GM19099 (cell line): Measurements from ENCODE around the gene CD68.

Experiments
- POLR2A ChIP-seq: IDR thresholded peaks from 3 replicates; pipeline ENCODE4 v1.6.1; 2011; ENCODE audit warnings: low read depth; ENCODE audit not compliant: insufficient read length; ENCODE audit errors: extremely low read depth

The CD68 gene

DNA sequence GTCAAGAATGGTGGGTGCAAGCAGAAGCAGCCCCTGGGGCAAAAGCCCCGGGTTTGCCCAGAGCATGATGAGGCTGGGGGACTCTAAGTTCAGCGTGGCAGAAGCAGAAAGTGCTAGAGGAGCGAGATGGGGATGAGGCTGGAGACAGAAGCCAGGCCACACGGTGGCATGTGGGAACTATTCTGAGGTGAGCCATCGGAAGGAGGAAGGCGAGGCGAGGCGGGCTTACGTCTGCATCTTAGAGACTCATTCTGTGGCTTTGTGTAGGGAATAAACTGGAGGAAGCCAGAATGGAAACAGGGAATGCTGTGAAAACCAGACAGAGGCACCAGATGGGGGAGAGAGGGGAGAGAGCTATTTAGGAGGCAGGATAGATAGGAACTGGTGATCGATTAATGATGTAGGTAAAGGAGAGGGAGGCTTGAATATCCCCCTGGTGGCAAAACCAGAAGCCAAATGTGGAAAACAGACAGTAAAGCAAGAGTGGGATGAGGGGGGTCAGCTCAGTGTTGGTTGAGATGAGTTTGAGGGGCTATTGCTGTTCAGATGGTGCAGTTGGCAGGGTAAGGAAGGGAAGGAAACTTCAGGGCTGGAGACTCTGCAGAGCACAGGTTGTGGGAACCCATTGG is 24.0 kb upstream of the CD68 start:
- TF ChIP-seq POLR2A: no peak

DNA sequence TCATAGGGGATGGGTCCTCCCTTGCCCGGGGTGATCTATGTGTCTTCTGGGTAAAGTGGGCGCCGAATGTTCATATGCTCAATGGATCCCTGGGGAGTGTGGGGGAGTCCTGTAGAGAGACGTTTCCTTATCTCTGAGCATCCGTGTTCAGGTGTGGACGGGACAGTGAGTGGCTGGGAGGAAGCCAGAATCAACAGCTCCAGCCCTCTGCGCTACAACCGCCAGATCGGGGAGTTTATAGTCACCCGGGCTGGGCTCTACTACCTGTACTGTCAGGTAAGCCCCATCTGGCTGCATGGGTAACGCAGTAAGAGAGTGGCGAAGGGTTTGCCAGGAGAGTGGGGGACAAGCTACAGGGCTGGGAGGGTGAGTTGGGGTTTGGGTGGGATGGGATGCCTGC is 22.8 kb upstream of the CD68 start:
- no peak for TF ChIP-seq POLR2A

DNA sequence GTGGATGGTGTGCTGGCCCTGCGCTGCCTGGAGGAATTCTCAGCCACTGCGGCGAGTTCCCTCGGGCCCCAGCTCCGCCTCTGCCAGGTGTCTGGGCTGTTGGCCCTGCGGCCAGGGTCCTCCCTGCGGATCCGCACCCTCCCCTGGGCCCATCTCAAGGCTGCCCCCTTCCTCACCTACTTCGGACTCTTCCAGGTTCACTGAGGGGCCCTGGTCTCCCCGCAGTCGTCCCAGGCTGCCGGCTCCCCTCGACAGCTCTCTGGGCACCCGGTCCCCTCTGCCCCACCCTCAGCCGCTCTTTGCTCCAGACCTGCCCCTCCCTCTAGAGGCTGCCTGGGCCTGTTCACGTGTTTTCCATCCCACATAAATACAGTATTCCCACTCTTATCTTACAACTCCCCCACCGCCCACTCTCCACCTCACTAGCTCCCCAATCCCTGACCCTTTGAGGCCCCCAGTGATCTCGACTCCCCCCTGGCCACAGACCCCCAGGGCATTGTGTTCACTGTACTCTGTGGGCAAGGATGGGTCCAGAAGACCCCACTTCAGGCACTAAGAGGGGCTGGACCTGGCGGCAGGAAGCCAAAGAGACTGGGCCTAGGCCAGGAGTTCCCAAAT is 22.2 kb upstream of the CD68 start:
- TF ChIP-seq POLR2A: no peak

DNA sequence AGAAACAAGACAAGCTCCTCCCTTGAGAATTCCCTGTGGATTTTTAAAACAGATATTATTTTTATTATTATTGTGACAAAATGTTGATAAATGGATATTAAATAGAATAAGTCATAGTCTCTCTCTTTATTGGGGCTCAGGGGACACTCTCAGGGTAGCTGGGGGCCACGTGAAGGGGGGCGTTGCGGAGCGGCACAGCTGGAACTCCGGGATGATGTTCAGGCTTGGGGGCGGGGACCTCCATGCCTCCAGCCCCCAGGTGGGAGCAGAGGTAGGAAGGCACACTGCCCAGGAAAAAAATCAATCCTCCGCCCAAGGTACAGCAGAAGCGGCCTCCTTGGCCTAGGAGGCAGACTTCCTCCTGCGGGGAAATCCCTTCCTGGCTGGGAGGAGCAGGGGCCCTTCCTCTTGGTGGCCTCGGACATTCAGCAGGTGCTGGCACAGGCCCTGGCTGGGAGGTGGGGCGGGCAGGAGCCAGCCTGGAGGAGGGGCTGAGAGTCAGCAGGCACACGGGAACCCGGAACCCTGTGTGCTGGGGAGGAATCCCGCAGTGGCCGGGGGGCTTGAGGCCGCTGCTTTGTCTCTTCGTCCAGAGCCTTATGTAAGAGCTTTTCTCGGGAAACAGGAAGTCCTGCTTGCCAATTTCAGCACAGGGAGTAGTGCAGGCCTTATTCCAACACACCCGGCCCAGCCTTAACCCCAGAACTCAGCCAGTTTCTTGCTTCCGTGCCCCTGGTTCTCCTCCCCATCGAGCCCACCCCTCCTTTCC is 21.5 kb upstream of the CD68 start:
- TF ChIP-seq POLR2A: peak; percentile 67

DNA sequence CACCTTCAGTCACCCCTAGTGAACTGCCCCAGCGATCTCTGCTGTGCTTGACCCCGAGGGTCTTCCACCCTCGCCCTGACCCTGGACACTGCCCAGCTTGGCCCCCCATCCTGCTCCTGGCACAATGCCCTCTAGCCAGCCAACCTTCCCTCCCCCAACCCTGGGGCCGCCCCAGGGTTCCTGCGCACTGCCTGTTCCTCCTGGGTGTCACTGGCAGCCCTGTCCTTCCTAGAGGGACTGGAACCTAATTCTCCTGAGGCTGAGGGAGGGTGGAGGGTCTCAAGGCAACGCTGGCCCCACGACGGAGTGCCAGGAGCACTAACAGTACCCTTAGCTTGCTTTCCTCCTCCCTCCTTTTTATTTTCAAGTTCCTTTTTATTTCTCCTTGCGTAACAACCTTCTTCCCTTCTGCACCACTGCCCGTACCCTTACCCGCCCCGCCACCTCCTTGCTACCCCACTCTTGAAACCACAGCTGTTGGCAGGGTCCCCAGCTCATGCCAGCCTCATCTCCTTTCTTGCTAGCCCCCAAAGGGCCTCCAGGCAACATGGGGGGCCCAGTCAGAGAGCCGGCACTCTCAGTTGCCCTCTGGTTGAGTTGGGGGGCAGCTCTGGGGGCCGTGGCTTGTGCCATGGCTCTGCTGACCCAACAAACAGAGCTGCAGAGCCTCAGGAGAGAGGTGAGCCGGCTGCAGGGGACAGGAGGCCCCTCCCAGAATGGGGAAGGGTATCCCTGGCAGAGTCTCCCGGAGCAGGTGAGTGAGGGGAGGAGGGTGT is 20.7 kb upstream of the CD68 start, which contains the start of gene TNFSF13:
Gene TNFSF13 (plus strand): TSS at position 207 of the 776 bp plus-strand sequence. CDS start 290 bp downstream, at position 497.
- no peak for TF ChIP-seq POLR2A

DNA sequence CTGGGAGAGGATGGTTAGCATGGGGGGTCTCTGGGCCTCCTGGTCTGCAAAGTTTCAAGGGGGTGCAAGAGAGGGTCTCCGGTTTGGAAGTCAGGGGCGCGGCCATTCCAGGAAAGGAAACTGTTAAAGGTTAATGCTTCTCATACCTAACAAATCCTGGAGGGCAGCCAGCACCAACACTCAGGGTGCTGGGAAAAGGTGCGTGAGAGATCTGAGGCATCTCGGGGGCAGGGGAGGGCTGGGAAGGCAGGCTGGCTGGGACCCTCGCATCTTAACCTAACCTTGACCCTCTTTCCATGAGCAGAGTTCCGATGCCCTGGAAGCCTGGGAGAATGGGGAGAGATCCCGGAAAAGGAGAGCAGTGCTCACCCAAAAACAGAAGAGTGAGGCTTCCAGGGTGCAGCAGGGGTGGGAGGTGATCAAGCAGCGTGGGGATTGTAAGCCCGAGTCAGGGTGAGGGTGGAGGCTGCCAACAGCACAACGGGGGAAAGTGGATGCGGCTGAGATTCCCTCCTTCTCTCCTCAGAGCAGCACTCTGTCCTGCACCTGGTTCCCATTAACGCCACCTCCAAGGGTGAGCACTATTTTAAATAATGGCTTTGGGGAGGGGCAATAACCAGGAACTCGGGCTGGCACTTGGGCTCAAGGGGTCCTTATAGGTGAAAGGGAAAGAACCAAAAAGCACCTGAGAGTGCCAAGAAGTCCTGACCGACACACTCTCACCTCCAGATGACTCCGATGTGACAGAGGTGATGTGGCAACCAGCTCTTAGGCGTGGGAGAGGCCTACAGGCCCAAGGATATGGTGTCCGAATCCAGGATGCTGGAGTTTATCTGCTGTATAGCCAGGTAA is 19.9 kb upstream of the CD68 start:
- no peak for TF ChIP-seq POLR2A

DNA sequence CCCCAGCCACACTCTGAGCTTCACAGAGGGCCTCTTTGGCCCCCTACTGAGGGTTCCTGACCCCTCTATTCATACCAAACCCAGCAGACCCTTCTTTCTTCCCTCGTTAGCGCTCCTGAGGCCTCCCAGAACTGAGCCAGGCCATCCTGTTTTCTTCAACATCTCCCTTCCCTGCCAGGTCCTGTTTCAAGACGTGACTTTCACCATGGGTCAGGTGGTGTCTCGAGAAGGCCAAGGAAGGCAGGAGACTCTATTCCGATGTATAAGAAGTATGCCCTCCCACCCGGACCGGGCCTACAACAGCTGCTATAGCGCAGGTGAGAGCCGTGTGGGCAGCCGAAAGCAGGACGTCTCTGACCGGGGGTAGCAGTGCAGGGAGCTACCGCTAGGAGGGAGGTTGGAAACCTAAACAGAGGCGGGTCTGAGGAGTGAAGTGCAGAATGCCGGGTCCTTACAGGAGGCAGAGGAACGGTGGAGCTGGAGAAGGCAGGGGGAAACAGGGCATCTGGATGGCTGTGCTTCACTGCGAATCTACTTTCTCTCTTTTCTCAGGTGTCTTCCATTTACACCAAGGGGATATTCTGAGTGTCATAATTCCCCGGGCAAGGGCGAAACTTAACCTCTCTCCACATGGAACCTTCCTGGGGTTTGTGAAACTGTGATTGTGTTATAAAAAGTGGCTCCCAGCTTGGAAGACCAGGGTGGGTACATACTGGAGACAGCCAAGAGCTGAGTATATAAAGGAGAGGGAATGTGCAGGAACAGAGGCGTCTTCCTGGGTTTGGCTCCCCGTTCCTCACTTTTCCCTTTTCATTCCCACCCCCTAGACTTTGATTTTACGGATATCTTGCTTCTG is 19.0 kb upstream of the CD68 start:
- peak; percentile 22 for TF ChIP-seq POLR2A

DNA sequence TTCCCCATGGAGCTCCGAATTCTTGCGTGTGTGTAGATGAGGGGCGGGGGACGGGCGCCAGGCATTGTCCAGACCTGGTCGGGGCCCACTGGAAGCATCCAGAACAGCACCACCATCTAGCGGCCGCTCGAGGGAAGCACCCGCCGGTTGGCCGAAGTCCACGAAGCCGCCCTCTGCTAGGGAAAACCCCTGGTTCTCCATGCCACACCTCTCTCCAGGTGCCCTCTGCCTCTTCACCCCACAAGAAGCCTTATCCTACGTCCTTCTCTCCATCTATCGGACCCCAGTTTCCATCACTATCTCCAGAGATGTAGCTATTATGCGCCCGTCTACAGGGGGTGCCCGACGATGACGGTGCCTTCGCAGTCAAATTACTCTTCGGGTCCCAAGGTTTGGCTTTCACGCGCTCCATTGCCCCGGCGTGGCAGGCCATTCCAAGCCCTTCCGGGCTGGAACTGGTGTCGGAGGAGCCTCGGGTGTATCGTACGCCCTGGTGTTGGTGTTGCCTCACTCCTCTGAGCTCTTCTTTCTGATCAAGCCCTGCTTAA is 18.3 kb upstream of the CD68 start:
- TF ChIP-seq POLR2A: no peak

DNA sequence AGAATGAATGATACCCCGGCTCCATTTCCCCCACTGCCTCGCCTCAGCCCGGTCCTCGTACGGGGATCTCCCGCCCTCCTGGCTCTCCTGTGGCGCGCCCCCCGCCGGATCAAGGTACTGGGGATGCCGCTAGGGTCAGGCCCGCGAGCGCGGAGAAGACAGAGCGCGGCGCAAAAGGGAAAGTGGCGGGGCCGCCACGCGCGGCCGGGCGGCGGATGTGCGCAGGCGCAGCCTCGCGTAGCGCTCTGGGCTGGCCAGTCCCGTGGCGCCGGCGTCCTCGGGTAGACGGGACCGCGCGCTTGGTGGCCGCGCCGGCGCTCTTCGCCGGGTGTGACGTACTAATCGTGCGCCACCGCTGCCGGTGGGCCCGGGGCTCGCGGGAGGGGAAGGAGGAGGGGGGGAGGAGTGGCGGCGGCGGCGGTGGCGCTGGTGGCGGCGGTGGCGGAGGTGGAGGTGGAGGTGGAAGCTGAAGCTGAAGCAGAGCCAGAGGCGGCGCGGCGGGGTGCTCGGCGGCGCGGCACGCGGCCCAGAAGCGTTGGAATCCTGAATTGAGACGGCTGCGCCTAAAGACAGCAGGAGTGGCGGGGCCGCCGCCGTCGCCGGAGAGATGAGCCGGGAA is 17.7 kb upstream of the CD68 start, which contains the start of gene SENP3:
Gene SENP3 (plus strand): TSS at position 331 of the 619 bp plus-strand sequence. CDS start 1,158 bp downstream, outside the sequence.
- peak; percentile 72 for TF ChIP-seq POLR2A

DNA sequence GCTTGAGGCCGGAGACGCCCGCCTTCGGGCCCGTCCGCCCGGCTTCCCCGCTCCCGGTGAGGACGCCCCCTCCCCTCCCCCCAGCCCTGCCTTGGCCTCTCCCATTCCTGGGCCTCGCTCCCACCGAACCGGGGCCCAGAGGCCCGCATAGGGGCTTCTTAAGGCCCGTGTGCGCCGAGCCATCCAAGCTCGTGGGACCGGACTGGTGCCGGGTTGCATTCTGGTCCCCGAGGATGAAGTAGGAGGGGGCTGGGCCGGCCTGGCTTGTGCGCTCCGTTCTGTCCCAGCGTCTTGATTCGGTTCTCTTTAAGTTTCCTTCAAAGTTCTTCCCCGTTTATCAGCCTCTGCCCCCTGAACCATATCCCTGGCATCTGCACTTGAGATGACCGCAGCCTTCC is 17.2 kb upstream of the CD68 start:
- no peak for TF ChIP-seq POLR2A

DNA sequence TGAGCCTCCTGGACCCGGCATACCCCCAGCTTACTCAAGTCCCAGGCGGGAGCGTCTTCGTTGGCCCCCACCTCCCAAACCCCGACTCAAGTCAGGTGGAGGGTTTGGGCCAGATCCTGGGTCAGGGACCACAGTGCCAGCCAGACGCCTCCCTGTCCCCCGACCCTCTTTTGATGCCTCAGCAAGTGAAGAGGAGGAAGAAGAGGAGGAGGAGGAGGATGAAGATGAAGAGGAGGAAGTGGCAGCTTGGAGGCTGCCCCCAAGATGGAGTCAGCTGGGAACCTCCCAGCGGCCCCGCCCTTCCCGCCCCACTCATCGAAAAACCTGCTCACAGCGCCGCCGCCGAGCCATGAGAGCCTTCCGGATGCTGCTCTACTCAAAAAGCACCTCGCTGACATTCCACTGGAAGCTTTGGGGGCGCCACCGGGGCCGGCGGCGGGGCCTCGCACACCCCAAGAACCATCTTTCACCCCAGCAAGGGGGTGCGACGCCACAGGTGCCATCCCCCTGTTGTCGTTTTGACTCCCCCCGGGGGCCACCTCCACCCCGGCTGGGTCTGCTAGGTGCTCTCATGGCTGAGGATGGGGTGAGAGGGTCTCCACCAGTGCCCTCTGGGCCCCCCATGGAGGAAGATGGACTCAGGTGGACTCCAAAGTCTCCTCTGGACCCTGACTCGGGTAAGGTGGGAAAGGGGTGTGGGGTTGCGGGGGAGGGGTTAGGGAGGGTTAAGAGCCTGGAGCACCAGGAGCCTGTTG is 16.1 kb upstream of the CD68 start:
- TF ChIP-seq POLR2A: no peak

DNA sequence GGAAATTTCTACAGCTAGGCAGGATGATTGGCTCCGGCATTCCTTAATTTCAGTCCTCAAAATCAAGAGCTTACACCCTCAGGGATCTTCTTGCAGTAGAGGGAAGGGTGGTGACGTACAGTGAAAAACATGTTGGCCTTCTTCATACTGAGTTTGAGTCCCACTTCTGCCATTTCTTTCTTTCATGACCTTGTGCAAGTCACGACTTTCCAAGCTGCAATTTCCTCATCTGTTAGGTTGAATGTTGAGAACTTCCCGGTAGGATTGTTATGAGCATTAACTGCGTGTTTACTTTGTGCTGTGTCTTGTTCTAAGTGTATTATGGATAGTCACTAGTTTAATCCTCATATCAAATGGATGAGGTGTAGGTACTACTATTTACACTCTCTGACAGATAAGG is 9.9 kb upstream of the CD68 start:
- TF ChIP-seq POLR2A: no peak
